Stimulated activated CD4-positive, alpha-beta T cell treated with anti-CD3 and anti-CD28 coated beads, TNF-alpha, amount 100 ng/mL, for 4 hours (primary cell): ENCODE measurements around the gene FLVCR2.
A peak's percentile ranks its signal among the peaks of the same experiment; 100 is the strongest.

Experiments used
- DNase-seq, 3 experiments: peaks; one replicate each; pipeline ENCODE4 v3.0.0-alpha.2; 2020; ENCODE audit warnings: low read depth in 3 of 3

Gene FLVCR2, protein sequence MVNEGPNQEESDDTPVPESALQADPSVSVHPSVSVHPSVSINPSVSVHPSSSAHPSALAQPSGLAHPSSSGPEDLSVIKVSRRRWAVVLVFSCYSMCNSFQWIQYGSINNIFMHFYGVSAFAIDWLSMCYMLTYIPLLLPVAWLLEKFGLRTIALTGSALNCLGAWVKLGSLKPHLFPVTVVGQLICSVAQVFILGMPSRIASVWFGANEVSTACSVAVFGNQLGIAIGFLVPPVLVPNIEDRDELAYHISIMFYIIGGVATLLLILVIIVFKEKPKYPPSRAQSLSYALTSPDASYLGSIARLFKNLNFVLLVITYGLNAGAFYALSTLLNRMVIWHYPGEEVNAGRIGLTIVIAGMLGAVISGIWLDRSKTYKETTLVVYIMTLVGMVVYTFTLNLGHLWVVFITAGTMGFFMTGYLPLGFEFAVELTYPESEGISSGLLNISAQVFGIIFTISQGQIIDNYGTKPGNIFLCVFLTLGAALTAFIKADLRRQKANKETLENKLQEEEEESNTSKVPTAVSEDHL

DNA sequence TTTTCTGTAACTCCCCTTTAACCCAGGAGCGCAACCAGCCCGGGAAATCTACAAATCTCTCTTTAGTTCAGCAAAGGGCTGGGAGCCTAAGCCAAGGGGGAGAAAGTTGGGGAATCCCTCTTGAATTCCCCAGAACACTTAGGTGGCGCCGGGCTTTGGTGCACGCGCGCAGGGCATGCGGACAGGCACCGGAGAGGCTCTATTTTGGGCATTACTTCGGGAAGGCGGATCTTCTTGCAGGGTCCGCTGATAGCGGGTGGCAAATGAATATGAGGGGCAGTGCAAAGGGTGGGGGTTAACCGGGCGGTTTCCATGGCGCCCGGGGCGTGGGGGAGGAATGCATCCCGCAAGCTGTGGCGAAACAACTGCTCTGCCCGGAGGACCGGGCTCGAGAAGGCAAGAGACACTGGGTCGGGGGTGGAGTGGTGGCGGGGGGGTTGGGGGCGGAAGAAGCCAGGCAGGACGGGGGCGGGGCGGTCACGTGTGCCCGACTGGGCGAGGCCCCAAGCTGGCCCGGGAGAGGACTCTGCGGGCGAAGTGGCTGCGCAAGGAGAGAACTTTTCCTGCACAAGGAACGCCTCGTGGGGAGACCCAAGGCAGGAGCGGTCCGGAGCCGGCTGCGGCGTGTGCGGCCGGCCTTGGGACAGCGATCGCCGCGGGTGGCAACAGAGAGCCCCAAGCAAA lies at the start of gene FLVCR2:
Gene FLVCR2, plus strand, starts transcription at position 519 of the 684 bp plus-strand sequence. CDS start 353 bp downstream, outside the sequence.
- peak; percentile 44 to 53 (median 52) for DNase-seq

DNA sequence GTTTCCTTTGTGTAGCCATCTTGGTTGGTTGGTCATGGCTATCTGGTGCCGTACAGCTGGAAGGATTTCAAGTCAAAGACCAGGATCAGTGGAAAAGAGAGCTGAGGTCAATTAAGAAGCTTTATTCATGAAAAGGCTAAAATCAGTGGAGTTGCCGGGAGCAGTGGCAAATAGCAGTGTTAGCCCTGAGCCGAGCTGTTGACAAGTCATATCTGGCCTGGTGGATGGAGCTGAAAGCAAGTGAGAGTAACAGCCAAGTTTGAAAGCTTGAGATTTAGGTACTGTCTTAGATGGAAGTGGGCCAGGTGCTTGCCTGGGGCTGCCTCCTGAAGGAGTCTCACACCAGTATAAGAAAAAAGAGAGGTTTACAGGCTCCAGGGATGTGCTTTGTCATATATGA lies 47.2 kb upstream of the FLVCR2 start:
- DNase-seq, result no peak

DNA sequence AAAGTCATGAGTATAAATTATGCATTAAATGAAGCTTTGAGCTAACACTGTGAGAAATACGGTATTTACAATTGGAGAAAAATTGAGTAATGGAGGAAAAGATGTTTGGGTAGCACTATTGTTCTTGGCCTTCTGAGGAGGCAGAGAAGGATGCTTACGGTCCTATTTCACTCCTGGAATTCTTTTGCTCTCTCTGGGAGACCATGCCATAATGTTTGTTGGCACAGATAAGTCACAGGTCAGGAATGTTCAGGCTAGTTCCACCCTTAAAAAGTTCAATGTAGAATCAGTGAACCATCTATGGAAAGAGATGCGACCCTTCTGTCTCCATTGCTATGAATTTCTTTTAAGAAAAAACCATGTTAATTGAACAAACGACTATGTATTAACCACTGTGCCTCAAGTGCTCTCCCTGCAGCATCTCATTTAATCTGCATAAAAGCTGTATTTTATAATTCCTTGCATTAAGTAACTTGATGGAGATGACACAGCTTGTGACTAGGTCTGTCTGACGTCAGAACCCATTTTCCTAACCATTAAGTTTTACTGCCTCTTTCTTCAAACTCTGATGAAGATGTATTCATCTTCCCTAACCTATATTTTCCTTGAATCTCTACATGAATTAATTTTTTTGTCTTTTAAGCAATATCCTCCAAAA lies 46.6 kb upstream of the FLVCR2 start:
- no peak for DNase-seq

DNA sequence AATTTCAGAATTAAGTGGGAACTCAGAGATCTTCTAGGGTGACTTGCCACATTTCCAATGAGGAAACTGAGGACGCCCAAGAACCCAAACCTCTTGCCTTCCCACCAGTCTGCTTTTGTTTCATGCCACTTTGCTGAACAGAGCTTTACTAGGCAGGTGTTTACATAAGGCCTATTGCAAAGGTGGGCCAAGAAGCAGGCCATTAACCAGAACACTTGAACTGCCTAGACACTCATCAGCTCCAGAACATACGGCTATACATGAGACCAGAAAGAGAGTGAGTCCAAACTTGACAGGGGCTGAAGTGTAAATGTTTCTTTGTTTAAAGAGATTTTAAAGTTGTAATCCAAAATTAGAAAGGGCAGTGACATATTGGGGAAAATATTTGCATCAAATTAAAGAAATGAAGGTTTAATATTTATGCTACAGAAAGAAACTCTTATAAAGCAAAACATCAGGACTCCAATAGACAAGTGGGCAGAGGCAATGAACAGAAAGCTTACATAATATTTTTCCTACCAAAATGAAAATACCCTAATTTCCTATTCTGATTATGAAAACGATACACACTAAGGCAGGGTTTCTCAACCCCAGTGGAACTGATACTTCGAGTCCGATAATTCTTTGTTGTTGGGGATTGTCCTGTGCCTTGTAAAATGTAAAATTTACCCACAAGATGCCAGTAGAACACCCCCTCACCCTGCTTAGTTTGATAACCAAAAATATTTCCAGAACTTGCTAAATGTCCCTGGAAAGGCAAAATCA lies 44.4 kb upstream of the FLVCR2 start:
- DNase-seq, result no peak

DNA sequence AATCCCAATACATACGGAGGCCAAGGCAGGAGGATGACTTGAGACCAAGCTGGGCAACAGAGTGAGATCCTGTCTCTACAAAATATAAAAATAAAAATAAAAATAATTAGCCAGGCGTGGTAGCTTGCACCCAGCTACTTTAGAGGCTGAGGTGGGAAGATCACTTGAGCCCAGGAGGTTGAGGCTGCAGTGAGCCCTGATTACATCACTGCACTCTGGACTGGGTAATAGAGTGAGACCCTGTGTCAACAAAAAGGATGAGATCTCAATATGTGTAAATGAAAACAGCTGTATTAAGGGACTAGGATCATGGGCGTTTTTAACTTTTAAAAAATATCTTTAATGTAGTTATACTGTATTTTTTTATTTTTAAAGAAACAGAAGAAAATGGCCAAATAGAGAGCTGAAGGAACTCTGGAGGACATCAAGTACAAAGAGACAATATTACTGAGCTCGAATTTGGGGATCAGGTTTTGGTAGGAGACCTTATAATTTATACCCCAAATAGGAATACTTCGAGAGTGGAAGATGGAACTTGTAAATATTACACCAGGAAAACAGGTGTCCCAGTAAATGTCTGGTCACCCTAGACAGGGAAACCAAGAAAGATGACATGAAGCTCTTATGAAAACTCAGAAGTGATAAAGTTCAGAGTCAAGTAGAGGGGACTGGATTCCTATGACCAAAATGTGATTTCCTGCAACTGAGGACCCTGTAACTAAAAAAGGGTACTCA lies 43.1 kb upstream of the FLVCR2 start:
- DNase-seq, result no peak

DNA sequence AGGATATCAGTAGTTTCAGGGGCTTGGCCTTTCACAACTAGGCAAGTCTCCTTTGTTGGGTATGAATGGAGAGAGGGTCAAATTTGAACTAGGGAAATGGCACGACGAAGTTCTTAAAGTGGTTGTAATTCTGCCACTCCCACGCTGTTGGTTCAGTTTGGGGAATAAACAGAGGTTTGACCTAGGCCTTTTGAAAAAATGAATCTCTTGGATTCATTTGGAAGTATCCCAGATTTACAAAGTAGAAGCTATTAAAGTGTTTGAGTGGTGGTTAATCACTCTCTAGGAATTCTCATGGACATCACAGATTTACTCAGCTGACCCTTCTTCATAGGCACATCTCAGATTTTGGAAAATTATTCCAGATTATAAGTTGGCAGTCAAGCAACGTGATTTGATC lies 41.3 kb upstream of the FLVCR2 start:
- DNase-seq, result no peak

DNA sequence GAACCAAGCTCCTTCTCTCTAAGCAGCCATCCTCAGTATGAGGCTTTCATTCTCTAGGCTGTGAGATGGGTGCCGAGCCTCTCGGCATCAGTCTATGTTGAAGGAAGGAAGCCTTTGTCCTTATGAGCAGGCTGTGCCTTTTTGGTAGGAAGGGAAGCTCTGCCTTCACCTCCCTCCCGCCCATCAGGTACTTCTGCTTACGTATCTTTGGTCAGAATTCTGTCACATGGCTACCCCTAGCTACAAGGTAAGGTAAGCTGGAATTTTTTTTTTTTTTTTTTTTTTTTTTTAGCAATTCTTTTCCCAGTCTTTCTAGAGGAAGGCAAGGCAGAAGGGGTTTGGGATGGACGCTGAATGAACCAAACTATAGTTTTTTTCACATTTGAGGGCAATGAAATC lies 39.3 kb upstream of the FLVCR2 start:
- DNase-seq, result no peak

DNA sequence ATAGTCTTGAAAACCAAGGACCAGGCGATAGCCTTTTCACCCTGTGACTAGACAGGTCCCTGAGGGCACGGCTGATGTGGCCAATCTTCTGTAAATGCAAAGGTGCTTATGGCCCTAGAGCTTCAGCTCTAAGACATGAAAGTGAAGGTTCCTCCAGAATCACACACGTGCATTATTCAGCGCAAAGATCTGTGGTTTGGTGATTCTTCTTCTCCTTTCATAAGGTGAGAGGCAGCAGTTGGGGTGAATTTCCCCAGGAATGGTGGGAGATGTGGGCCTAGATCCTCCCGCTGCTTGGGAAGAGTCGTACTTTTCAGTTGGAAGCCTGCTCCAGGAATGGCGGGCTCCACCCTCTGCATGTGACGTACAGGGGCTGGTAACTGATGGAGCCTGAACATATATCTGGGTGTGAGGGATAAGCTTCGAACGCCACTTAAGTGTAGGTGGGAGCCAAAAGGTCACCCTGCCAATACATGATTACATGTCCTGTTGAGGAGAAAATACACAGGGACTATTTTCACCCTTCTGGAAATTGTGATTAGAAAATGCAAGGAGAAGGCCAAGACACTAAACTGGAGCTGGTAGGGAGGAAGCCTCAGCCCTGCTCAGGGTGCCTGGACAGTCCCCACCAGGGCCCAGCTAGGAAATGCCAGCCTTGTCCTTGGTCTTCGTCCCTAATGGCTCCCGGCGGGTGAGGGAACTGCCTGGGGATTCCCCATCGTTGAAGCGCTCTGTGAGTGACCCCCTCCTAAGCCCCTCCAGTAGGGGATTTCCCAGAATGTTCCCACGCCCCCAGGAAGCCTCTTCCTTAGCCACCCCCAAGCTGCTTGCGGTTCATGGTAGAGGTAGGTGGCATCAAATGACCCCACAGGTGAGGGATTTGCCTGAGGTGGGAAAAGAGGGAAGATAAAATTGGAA lies 38.6 kb upstream of the FLVCR2 start:
- peak in 1 of 3 experiments; percentile 38 for DNase-seq

DNA sequence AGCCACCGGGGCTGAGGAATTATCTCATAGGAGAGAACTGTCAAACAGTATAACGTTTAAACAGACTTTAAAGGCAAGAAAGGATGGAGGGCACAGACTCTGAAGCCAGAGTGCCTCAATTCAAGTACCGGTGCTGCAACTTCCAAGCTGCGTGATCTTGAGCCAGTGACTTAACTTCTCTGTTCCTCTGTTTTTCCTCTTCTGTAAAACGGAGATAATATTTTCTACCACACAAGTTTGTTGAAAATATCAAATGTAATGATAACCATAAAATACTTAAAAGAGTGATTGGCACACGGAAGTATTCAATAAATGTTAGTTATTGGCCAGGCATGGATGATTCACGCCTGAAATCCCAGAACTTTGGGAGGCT lies 38.0 kb upstream of the FLVCR2 start:
- DNase-seq, result no peak

DNA sequence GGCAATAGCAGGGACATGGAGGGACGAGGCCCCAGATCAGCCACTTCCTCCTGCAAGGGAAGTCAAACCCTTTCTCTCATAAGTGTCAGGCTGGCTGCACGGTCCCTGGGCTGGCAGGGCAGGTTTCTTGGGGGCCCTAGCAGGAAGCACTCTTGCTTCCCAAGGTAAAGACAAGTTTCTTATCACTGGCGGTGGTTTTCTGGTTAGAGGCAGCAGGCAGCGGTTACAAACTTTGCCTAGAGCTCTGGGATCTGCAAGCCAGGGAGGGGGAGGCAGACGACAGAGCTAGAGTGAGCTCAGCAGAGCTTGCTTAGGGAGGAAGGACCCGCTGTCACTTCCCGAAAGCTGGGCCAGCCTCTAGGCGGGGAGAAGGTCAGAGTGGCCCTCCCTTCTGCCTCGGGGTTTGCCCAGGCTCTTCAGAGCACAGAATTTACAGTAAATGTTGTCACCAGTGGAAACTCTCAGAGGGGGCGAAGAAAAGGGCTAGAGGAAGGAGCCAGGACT lies 35.8 kb upstream of the FLVCR2 start:
- peak; percentile 57 to 83 (median 75) for DNase-seq

DNA sequence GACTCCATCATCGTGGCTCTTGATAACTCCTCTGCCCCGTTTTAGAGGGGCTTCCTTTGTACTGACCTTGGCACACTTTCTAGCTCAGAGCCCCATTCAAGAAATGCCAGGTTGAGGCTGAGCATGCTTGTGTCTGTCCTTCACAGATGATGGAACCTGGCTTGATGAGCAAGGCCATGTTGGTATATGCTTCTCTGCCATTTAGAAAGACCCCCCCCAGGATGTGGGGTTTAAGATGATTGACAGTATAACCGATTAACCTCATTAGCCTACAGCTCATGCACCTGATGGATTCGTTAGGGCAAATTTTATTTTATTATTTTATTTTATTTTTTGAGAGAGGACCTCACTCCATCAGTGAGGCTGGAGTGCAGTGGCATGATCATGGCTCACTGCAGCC lies 35.2 kb upstream of the FLVCR2 start:
- no peak for DNase-seq

DNA sequence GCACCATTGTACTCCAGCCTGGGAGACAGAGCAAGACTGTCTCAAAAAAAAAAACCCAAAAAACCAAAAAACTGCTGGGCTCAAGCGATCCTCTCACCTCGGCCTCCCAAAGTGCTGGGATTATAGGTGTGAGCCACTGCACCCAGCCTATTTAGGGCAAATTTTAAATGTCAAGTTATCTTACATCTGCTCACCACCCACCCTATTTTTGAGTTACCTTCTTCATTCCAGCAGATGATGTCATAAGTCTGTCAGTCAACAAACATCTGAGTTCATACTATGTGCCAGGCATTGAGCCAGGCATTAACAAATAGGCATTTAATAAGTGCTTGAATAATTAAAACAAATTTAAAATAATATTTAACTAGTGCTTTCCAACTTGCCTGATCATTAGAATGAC lies 34.6 kb upstream of the FLVCR2 start:
- no peak for DNase-seq

DNA sequence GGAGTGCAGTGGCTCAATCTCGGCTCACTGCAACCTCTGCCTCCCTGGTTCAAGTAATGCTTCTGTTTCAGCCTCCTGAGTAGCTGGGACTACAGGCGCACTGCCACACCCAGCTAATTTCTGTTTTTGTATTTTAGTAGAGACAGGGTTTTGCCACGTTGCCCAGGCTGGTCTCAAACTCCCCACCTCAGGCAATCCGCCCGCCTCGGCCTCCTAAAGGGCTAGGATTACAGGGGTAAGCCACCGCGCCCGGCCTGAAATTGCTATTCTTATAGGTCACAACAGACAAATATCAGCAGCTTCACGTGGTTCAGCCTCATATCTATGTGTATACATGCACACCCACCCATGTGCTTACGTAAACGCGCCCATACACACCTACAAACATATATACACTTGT lies 32.5 kb upstream of the FLVCR2 start:
- no peak for DNase-seq

DNA sequence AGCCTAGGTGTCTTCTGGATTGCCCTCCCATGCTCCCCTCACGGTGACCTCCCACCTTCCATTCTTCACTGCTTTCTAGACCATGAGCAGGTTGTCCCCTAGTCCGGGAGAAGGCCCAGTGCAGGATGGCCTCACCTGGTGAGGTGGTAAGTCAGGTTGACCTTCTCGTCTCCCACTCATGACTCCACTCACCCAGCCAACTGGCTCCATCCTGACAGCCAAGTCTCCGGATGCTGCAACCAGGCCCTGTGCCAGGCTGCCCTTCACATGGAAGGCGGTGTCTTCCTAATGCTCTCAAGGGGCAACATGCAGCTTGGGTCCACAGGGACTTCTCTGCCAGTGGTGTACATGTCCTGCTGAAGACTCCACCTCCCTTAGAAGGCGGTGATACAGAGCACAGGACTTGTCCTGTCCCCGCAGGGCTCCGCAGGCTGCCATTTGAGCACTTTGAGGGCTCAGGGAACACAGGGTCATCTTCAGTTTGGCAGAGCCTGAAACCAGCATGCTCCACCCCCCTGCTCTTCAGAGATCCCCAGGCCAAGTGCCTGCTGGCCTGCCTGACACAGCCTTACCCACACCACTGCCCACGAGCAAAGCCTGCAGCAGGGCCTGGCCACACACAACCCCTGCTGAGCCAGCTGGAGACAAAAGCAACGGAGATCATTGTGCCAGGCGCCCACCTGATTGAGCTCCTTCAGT lies 30.7 kb upstream of the FLVCR2 start:
- DNase-seq, result no peak

DNA sequence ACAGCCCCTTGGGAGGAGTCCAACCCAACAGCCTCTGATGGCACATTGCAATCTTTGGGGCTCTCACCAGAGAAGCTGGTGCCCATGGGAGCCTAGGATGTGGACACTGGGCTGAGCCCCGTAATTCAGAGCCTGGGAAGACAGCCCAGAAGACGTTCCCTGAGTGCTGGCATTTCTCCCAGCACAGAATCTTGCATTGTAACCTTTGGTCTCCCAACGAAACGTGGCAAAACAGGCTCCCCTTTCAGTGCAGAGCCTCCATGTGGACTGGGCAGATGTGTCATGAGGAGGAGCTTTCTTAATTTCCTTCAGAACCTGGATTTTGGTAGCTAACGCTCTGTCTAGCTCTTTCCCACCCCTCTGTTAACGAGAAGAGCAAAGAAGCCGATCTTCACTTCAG lies 29.9 kb upstream of the FLVCR2 start:
- no peak for DNase-seq

DNA sequence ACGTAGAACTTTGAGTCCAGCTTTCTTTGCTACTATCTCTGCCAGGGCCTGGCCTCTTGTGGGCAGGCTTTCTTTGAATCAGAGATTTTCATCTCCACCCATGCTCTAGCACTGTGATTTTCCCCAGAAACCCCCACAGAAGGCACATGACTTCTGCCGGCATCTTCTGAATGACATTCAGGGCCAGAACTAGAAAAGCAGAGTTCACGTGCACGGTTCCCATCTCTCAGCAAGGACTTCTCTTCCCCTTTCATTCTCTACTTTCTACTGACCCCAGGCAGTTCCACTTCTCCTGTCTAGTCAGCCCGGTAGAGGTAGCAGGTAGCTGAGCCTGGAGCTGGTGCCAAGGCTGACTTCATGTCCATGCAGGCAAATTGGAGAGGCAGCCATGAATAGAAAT lies 29.3 kb upstream of the FLVCR2 start:
- DNase-seq, result no peak

DNA sequence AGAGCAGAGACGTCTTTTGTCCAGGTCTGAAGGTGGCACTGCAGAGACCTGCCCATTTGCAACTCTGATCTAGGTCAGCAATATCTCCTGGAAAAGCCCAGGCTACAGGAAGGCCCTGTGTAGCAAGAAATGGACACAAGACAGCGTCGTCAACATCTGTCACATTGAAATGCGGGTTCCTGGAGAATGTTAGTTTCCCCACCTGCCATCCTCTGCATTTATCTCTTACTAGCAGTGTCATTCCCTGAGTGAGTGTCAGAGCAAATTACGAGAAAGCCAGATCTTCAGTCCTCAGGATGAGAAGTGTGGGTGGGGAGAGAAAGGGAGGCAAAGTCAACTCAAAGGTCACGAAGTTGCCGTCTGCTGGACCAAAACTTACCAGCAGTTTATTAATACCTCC lies 27.4 kb upstream of the FLVCR2 start:
- no peak for DNase-seq

DNA sequence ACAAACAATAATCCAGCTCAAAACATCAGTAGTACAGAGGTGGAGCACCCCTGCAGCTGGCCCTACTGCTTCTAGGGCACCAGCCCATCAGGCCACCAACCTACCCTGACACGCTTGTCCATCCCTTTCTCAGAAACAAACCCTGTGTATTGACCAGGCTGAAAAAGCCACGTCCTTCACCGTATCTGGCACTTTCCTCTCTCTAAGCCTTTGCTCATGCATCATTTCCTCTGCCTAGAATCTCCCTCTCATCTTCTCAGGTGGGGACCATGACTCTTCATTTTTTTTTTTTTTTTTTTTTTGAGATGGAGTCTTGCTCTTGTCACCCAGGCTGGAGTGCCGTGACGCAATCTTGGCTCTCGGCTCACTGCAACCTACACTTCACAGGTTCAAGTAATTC lies 25.3 kb upstream of the FLVCR2 start:
- no peak for DNase-seq

DNA sequence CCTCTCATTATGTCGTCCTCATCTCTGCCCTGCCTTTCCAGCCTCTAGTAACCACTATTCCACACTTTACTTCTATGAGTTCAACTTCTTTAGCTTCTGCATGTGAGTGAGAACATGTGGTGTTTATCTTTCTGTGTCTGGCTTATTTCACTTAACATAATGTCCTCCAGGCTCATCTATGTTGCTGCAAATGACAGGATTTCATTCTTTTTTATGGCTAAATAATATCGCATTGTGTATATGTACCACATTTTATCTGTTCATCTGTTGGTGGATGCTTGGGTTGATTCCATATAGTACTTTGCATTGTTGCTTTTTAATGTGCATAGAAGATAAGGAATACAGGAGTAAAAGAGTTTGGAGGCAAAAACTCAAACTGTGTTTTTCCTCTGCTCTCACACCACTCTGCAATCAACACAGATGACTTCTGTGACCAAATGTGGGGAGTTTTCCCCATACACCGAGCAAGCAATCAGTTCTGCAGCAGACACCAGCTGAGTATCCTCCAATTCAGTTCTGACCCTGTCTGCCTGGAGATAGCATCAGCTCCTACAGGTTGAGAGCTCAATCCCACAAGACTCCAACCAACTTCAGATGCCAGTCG lies 24.6 kb upstream of the FLVCR2 start:
- DNase-seq, result no peak
